HG03565 (cell line): ENCODE data around the gene CFAP43.
"Not testable (repeated sequence)": the region's sequence is repeated elsewhere in the genome, so short reads cannot be mapped to it uniquely, and the experiment has no call there.

Experiments used
- ATAC-seq: cut with Tn5 transposase; IDR thresholded peaks from one replicate; pipeline ENCODE4 v1.9.1; 2021; ENCODE audit warnings: mild to moderate bottlenecking, moderate library complexity; ENCODE audit not compliant: unreplicated experiment

CFAP43 gene

DNA sequence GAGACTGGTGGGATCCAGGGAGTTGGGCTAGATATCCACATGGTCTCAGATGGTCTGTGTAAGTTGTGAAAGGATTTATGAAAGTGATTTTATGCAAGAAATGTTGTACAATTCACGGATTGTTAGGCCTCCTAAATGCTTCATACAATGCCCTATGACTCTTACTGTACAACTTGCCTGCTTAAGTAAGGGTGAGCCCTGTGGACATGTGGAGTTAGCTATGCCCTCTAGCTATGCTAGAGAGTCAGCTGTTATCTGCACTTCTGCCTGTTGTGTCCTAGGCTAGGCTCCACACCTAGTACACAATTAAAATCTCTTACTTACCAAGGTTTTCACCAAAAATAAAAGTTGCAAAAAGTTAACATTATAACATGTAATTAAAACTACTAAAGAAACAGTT lies 1.7 kb upstream of the CFAP43 start:
- ATAC-seq, result no peak

DNA sequence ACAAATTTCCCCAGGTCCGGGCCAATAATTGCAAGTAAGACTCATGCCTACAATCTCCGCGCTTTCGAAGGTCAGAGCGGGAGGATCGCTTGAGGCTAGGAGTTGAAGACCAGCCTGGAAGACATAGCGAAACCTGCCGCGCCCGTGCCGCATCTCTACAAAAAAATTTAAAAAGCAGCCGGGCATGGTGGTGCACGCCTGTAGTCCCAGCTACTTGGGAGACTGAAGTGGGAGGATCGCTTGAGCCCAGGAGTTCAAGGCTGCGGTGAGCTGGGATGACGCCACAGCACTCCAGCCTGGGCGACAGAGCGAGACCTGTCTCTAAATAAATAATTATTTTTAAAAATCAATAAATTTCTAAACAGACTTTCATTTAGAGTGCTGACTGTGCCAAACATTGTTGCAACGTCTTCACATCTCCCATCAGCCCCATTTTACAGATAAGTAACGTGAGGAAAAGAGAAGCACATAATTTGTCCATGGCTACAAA lies 494 bp upstream of the CFAP43 start:
- ATAC-seq, result peak; percentile 2

DNA sequence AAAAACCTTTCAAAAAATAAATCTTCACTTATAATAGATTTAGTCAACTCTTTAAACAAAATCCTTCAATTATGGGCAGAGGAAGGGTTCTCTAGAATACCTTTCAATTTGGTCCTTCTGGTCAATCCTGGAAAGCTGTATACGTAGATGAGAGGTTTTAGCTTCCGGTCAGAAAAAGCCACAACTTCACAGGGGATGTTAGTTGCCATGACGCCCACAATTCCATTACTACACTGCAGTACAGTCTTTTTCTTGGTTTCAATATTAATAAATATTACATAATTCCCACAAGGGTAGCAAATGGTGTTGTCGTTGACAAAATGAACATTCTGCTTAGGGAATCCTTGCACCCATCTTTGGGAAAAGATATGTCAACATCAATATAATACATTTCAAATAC lies 1.7 kb downstream of the CFAP43 start:
- no peak for ATAC-seq

DNA sequence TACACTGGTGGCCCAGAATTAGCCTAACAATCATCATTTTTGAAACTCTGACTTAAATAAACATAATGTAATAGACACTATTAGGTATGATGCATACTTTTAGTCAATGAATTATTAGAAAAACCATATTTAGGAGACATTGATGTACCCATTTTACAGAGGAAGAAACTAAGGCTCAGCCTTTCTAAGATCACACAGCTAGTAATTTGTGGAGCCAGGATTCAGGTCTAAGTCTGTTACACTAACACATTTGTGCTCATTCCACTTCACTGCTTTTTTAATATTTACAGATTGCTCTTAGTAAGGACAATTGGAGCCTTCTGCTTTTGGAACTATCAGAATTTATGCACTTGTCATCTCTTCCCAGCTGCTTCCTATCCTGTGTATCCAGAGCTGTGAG lies 8.9 kb downstream of the CFAP43 start:
- no peak for ATAC-seq

DNA sequence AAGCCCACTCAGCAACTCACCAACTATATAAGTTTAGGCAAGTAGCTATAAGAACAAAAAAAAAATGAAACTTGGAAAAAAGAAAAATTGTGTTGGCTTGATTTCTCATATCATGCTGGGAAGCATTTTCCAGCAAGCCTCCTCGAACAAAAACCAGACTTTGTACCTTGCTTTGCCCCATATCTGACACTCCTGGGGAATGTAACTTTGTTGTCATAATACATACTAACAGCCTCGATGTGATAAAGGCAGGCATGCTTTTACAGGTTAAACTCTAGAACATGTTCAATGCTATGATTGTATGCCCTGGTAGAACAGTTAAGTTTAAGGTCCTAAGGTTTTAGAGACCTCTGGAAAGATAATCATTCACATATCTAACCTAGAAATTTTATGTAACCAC lies 11.6 kb downstream of the CFAP43 start:
- ATAC-seq, result no peak

DNA sequence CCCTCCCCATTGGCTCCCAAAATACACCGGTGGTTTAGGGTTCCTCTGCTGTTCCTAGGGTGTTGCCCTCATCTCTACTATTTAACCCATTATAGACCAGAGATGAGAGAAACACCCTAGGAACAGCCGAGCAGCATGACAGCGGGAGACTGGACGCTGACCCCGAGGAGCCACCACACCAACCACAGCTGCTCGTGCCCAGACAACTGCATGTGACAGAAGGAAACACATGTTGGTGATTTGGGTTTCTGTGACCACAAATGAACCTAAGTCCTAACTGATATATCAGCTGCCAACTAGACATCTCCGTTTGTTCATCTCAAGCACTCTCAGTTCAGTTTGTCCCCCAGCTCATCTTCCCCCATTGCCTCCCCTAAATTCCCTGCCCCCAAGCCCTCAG lies 13.4 kb downstream of the CFAP43 start:
- ATAC-seq, result no peak

DNA sequence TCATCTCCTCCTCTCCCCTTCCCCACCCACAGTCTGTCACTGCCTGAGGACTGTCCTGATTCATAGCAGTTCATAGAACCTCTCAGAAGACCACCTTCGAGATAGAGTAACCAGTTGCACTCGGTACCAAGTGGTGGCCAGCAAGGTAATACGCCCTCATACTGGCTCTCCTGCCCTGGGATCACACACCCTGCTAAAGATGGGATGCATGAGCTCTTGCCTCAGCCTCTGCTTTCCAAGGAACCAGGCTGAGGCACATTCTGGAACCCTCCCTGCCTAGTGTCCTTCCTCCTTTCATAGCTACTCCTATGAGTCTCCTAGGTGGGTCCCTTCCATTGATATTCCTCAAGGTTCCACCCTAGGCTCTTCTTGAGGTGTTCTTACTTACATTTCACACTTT lies 15.5 kb downstream of the CFAP43 start:
- no peak for ATAC-seq

DNA sequence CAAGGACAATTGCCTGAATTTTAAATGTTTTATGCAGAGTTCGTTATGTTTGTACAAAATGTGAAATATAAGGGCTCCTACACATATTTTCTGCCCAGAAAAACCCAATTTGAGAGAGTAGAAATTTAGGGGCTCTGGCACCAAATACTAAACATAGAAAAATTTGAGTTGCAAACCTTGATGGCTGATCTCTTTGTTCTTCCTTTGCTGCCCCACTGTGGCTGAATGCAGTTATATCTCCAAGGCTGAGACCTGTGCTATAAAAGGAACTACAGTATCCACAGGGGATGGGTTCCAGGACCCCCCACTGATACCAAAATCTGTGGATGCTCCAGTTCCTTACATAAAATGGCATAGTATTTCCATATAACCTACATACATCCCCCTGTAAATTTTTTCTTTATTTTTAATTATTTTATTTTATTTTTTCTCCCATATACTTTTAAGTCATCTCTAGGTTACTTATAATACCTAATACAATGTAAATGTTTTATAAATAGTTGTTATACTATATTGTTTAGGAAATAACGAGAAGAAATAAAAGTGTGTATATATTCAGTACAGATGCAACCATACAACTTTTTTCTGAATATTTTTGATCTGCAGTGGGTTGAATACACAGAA lies 22.5 kb downstream of the CFAP43 start:
- no peak for ATAC-seq

DNA sequence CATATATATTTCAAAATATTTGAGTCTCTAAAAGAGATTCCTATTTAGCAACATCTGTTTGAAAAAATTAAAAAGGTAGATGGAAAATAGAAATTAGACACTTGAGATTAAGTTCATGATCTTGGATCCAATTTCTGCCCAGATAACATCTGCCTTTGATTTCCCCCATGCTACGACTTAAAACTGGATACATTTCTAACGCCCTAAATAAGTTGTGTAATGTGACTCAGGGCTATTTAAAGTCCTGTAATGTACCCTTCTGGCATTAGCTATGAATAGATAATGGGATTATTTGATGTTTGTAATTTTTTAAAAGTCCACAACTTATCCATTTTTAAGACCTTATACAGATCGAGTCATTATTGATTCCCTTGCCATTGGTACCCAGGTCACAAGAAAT lies 23.4 kb downstream of the CFAP43 start:
- ATAC-seq, result no peak

DNA sequence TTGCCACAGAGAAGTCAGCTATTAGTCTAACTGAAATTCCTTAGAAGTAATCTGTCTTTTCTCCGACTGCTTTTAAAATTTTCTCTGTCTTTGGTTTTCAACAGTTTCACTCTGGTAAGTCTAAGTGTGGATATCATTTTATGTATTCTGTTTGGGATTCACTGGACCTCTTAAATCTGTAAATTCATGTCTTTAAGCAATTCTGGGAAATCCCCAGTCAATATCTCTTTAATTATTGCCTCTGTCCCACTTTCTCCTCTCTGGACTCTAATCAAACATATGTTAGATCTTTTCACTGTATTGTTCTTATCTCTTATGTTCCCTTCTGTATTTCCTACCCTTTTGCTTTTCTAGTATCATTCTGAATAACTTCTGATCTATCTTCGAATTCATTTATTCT lies 29.9 kb downstream of the CFAP43 start:
- no peak for ATAC-seq

DNA sequence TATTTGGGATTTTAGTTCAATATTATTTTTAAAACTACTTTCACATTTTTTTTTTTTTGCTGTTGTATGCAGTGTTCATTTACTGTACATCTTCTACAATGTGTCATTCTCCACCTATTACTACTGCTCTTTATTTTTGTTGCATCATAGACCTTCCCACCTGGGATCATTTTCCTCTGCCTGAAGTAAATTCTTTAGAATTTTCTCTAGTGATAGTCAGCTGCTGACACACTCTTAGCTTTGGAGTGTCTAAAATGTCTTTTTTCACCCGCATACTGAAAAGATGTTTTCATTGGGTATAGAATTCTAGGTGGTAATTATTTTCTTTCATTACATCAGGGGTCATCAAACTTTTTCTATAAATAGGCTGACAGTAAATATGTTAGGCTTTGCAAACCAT lies 30.5 kb downstream of the CFAP43 start:
- ATAC-seq, result no peak

DNA sequence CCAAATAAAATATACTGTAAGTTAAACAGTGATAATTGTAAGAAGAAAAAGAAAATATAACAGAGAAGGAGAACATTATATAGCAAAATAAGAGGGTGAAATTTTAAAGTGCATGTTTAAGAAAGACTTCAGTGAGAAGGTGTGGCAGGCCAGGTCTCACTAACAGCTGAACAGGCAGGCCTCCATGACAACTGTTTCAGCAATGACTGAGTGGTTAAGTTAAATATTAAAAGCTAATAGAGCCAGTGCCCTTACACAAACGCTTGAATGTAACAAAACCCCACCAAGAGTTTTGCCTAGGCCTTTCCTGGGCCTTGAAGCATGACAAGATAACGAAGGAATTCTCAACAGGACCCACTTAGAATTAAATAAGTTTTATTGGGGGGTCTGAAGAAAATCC lies 32.6 kb downstream of the CFAP43 start:
- no peak for ATAC-seq

DNA sequence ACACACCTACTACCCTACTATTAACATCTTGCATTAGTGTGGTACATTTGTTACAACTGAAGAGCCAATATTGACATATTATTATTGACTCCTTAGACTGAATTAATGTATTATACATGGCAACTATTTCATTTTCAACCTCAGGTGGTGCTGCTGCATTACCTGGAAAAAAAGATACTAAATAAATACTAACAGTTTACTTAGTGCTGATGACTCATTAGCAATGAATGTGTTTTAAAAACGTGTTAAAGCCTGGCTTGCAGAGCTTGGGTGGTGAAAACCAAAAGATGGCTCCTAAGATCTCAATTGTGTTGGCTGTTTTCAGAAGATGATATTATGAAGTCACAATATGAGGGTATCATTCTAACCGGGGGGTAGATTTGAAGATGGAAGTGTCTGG lies 34.8 kb downstream of the CFAP43 start:
- ATAC-seq, result no peak

DNA sequence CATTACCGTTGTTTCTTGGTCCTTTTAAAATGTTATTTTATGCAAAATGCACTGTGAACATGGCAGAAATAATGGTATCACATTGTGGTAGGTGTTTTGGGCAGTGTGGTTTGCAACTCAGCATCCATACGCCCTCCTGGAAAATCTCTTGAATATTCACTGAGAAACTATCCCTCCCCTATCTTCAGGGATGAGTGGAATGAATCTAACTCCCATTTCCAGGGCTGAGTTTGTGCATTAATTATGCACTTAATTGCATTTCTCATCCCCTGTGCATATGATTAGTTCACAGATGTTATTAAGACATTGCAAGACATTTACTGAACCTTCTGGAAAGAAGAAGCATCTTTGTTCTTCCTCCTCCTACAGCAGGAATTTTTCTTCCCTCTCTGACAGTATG lies 36.5 kb downstream of the CFAP43 start:
- ATAC-seq, result no peak

DNA sequence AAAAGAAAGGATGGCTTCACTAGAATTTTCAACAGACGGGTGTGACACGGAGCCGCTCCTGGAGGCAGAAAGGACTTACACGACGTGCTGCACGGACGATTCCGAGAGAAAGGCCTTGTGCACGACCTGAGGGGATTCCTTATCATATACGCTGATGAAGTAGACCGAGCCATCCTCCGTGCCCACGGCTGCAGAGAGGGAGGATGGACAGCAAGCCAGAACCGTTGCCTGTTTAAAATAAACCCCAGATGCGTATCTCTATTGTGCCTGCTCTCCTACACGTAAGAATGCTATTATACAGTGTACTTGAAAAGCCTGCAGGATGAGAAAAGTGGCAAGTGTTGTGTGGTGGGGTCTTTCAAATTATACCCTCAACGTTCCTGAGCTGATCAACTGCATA lies 38.4 kb downstream of the CFAP43 start:
- ATAC-seq, result no peak

DNA sequence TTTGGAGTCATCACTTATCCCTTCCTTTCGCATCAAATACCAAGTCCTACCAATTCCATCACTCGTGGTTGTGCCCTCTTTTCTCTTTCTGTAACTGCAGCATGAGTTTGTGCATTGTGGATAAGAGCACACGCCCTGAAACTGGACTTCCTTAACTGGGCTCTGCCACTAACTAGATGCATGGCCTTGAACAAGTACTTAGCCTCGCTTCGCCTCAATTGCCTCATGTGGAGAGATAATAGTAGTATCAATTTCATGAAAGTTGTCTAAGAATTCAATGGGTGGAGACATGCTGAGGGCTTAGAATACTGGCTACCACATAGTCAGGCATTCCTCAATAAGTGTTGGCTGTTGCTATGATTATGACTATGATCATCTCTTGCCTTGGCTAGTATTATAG lies 41.5 kb downstream of the CFAP43 start:
- ATAC-seq, result no peak

DNA sequence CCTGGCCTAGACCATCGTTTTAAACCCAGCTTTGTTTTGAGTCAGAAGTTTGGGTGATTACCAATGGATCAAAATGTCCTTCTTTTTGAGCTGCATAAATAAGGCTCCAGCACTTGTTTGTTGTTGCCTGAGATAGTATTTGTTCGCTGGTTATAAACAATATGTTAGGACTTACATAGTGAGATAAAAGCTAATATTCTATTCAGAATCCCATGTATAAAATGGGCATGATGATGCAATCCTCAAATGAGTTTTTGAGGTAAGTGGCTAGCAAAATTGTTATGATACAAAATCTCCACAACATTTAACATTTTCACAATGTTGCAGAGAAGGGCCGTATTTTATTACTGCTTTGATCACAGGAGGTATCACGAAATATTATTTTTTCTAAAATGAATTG lies 48.5 kb downstream of the CFAP43 start:
- ATAC-seq, result no peak

DNA sequence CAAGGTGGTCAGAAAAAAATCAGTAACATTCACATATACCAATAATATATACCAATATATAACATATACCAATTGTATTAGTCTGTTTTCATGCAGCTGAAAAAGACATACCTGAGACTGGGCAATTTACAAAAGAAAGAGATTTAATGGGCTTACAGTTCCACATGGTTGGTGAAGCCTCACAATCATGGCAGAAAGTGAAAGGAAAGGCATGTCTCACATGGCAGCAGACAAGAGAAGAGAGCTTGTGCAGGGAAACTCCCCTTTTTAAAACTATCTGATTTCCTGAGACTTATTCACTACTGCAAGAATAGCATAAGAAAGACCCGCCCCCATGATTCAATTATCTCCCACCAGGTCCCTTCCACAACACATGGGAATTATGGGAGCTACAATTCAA lies 58.0 kb downstream of the CFAP43 start:
- ATAC-seq, result not testable (repeated sequence)

DNA sequence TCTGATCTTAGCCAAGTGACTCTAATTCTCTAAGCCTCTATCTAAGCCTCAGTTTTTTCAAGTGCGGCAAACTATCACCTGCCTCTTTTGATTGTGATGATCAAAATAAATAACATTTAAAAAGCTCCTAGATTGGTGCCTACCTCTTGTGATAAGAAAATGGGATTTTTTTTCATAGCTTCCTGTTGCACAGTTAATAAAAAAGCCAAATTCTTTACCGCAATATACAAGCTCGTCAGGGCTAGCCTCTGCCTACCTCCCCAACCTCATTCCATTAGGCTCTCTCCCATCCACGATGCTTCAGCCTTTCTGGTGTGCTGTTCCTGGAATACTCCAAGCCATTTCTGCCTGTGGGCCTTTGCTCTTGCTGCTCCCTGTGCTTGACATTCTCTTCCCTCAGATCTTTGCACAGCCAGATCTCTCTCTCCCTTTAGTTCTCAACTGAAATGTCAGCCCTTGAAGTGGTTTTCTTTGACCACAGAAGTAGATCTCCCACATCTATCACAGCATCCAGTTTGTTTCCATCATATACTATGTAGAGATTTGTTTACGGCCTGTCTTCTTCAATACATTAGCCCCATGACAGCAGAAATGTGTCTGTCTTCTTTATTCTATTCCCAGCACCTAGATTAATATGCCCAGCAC lies 61.4 kb downstream of the CFAP43 start:
- no peak for ATAC-seq

DNA sequence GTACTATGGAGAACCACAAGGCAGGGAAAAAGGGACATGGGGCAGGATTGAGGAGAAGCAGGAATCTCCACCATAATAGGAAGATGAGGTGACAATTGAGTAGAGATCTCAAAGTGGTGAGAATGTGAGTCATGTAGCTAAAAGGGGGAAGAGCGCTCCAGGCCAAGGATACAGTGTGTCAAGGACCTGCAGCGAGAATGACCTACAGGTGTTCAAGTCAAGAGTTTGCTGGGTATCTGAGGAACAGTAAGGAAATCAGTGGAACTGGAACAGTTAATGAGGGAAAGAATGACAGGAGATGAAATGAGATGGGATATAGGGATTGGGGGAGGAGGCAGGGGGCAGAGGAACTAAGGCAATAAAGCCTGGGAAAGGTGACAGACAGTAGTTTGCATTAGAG lies 76.6 kb downstream of the CFAP43 start:
- ATAC-seq, result no peak

DNA sequence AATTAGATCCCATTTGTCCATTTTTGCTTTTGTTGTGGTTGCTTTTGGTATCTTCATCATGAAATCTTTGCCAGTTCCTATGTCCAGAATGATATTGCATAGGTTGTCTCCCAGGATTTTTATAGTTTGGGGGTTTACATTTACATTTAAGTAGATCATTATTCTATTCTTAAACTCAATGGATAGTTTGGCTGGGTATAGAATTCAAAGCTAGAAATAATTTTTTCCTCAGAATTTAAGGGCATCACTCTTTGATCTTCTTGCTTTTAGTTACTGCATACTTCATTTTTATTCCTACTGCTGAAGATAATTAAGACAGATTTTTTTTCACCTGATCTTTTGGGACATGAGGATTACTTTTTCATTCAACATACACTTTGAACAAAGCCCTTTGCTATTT lies 80.4 kb downstream of the CFAP43 start:
- ATAC-seq, result no peak

DNA sequence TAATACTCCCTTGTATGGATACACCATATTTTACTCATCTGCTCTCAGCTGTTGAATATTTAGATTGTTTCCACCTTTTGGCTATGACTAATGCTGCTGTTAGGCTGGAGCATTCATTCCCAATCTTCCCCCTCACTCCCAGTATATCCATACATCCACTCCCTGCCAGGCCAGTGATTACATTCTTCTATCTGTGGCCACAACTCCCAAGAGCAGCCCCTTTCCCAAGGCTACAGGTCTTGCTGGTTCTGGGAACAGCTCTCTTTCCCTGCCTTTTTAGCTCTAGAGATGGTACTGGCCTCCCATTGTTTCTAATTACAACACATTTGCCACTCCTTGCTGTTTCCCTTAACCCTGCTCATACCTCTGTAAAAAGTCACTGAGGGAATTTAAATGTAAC lies 82.0 kb downstream of the CFAP43 start:
- ATAC-seq, result no peak

DNA sequence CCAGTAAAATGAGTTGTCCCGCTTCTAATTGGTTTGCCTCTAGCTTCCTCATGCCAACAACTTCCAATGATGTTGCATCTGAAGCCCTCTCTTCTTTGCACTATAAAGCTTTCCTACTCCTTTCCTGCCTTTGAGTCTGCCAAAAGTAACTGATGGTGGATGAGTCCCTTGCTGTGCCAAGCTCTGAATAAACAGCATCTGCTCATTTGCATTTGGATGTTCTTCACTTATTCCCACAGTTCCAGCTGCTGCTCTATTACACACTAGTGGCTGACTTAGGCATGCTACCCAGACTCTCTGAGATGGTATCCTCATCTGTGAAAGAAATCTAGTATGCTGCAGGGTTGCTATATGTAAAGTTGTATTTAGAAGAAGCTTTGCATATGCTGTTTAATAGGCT lies 85.3 kb downstream of the CFAP43 start:
- ATAC-seq, result no peak
